OCI-LY3 (cell line): ENCODE measurements around the gene TRIM14.

Experiments
- CTCF ChIP-seq: fragments of 200-600, 300-600 bp; sonication (generic); IDR thresholded peaks from 2 replicates; pipeline ENCODE4 v1.5.1; 2014; ENCODE audit warnings: antibody characterized with exemption, low read length, low read depth
- EZH2phosphoT487 ChIP-seq: fragments of 200-600 bp; shearing (Covaris generic); IDR thresholded peaks from 2 replicates; pipeline ENCODE4 v1.6.1; 2018; ENCODE audit warnings: antibody characterized with exemption, mixed run types, low read depth

GRCh38 chr9:98054376-98054951 lies 64.6 kb downstream of the TRIM14 start:
- TF ChIP-seq CTCF, result no peak
- no peak for TF ChIP-seq EZH2phosphoT487
